NCI-H748 (cell line): ENCODE results near the gene NSRP1.
A peak's percentile ranks its signal among the peaks of the same experiment; 100 is the strongest.
"Not testable (repeated sequence)": the region's sequence is repeated elsewhere in the genome, so short reads cannot be mapped to it uniquely, and the experiment has no call there.

Experiments used
- DNase-seq: peaks from one replicate; lab custom pipeline; 2025; ENCODE audit not compliant: unreplicated experiment; lab: John Stamatoyannopoulos, UW

NSRP1 gene, protein sequence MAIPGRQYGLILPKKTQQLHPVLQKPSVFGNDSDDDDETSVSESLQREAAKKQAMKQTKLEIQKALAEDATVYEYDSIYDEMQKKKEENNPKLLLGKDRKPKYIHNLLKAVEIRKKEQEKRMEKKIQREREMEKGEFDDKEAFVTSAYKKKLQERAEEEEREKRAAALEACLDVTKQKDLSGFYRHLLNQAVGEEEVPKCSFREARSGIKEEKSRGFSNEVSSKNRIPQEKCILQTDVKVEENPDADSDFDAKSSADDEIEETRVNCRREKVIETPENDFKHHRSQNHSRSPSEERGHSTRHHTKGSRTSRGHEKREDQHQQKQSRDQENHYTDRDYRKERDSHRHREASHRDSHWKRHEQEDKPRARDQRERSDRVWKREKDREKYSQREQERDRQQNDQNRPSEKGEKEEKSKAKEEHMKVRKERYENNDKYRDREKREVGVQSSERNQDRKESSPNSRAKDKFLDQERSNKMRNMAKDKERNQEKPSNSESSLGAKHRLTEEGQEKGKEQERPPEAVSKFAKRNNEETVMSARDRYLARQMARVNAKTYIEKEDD

GRCh38 chr17:30116661-30117551, at the start of gene NSRP1:
Gene NSRP1 (plus strand): TSS chr17:30116816. CDS start chr17:30116844, 28 bp downstream.
- DNase-seq: peak; percentile 96

GRCh38 chr17:30068465-30068864, 48.2 kb upstream of the NSRP1 start:
- no peak for DNase-seq

- no peak for DNase-seq
Observed at GRCh38 chr17:30074254-30074653, 42.4 kb upstream of the NSRP1 start.

- no peak for DNase-seq
Observed at GRCh38 chr17:30074730-30075129, 41.9 kb upstream of the NSRP1 start.

DNA sequence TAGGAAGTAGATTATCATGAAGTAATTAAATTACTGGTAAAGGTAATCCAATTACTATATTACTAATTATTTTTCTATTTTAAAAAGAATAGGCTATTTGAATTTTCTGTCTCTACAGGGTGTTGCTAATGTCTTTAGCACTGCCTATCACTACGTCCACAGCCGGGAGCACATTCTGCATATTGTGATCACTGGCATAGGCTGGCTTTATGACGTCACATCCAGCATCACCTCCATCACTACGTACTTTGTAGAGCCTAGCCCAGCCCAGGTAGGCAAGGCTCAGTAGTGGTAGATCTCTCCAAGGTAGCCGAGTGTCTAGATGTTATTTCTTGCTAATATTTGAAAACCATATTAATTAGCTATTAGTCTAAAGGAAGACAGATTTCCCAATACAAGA, 33.8 kb upstream of the NSRP1 start:
- no peak for DNase-seq

- DNase-seq: peak; percentile 25
Observed at GRCh38 chr17:30084788-30085187, 31.8 kb upstream of the NSRP1 start.

DNA sequence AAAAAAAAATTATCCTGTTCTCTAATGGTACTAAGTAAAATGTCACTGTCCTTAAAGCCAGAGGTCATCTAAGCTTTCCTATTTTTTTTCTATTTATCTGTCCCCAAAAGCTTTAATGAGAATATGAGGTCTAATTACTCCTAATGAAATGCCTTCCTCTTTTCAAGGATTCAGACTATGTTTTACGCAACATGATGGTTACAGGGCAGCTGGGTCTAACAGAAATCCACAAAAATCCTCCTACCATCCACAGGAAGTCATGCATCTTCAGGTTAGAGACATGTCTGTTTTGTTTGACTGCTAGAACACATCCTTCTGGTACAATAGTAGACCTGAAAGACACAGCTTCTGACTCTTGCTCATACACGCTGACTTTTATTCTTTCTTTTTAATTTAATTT, 29.7 kb upstream of the NSRP1 start:
- no peak for DNase-seq

- DNase-seq: not testable (repeated sequence)
Observed at GRCh38 chr17:30087431-30087830, 29.2 kb upstream of the NSRP1 start.

DNA sequence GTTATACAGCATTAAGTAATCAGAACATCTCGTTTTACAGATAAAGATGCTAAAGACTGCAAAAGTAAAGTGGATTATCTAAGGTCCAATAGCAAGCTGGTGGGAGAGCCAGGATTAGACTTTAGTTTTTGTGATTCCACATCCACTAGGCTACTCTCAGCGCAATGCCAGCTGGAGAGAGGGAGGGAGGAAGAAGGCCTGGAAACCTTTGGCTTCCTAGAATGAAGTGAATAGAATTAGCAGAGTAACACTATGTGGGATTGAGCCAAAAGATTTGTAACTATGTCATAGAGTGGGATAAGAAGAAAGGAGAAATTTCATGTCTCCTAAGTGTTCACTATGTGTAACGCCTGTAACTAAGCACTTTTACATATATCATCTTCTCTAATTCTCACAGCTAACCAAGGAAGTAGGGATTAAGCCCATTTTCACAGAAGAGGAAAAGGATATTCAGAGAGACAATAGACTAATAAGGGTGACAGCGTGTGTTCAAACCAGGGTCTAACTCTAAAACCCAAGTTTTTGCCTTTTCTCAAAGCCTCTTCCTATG, 25.4 kb upstream of the NSRP1 start:
- no peak for DNase-seq

- DNase-seq: no peak
Observed at GRCh38 chr17:30091771-30092170, 24.8 kb upstream of the NSRP1 start.

- no peak for DNase-seq
Observed at GRCh38 chr17:30092886-30093285, 23.7 kb upstream of the NSRP1 start.

- DNase-seq: peak; percentile 64
Observed at GRCh38 chr17:30093463-30094147, 23.0 kb upstream of the NSRP1 start.

- peak; percentile 43 for DNase-seq
Observed at GRCh38 chr17:30095507-30096244, 20.9 kb upstream of the NSRP1 start.

GRCh38 chr17:30101686-30102390, 14.8 kb upstream of the NSRP1 start:
- DNase-seq: no peak

DNA sequence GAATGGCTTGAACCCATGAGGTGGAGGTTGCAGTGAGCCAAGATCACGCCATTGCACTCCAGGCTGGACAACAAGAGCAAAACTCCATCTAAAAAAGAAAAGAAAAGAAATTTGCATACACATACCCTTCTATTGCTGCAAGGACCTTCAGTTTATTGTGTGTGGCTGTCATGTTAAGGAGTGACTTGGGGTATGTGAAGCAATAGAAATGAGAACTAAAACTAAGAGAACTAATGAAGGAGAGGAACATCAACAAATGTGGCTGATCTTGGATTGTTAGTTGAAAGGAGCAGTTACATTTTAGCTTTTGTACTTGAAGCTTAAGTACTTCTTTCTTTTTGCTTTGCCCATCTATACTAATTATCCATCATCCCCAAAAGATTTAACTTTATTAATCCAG, 12.7 kb upstream of the NSRP1 start:
- no peak for DNase-seq

- DNase-seq: peak; percentile 99
Observed at GRCh38 chr17:30104575-30105339, 11.9 kb upstream of the NSRP1 start.

DNA sequence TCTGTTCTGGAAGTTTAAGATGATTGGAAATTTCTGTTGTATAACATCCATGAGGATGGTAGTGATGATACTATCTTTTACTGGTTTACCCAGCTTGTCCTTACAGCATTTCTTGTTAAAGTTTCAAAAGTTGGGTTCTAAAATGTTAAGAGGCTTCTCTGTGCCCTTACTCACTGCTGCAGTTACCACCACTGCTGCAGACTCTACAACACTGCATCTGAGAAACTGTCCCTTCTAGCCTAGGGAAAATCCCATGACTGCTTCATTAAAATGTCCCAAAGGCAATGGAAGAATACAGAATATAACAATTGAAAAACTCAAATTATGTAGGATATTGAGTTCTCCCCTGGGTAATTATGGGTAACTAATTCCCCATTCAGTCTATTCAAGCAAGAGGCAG, 3.8 kb upstream of the NSRP1 start:
- no peak for DNase-seq

DNA sequence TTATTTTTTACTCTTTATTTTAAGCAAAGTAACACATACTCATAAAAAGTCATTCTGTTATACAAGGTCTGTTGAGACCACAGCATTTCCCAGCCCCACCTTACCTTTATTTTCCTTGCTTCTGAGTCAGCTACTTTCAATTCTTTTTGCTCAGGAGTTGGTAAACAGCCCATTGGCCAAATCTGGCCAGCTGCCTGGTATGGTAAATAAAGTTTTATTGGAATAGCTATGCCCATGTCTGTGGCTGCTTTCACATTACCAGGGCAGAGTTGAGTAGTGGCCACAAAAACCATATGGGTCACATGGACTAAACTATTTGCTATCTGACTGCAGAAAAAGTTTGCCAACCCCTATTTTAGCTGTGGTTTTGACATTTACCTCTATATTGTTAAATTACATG, 3.4 kb upstream of the NSRP1 start:
- DNase-seq: peak; percentile 53

GRCh38 chr17:30116345-30116660, 313 bp upstream of the NSRP1 start:
- DNase-seq: no peak
